Hematopoietic multipotent progenitor cell treated with erythropoietin and hydrocortisone succinate and interleukin-3 and kit ligand, for 4 days (in vitro differentiated cells): Measurements from ENCODE around the gene MAPKAP1.

Experiments
- DNase-seq: peaks from one replicate; pipeline ENCODE4 v3.0.0-alpha.2; 2015

The MAPKAP1 gene

GRCh38 chr9:125706651-125707471 is at the start of gene MAPKAP1:
Gene MAPKAP1, minus strand, starts transcription at chr9:125707208. Its CDS starts 34,634 bp downstream, at chr9:125672574.
- peak; percentile 98 for DNase-seq

GRCh38 chr9:125756518-125756917 is 49.5 kb upstream of the MAPKAP1 start:
- no peak for DNase-seq

- no peak for DNase-seq
These were observed 48.3 kb upstream of the MAPKAP1 start for GRCh38 chr9:125755340-125755739.

GRCh38 chr9:125754096-125754495 is 47.1 kb upstream of the MAPKAP1 start:
- DNase-seq, result no peak

- no peak for DNase-seq
These were observed 45.1 kb upstream of the MAPKAP1 start for GRCh38 chr9:125752070-125752628.

GRCh38 chr9:125750627-125751011 is 43.6 kb upstream of the MAPKAP1 start:
- DNase-seq, result no peak

- DNase-seq, result no peak
These were observed 43.1 kb upstream of the MAPKAP1 start for GRCh38 chr9:125749951-125750626.

- DNase-seq, result no peak
These were observed 42.4 kb upstream of the MAPKAP1 start for GRCh38 chr9:125749287-125749935.

- DNase-seq, result no peak
These were observed 41.6 kb upstream of the MAPKAP1 start for GRCh38 chr9:125748446-125749099.

- peak; percentile 59 for DNase-seq
These were observed 40.9 kb upstream of the MAPKAP1 start for GRCh38 chr9:125747765-125748445.

GRCh38 chr9:125747053-125747764 is 40.2 kb upstream of the MAPKAP1 start, which contains the start of gene PBX3:
Gene PBX3, plus strand, starts transcription at chr9:125747373.
- DNase-seq, result peak; percentile 77

- DNase-seq, result no peak
These were observed 39.7 kb upstream of the MAPKAP1 start for GRCh38 chr9:125746774-125747052.

- DNase-seq, result peak; percentile 99
These were observed 39.2 kb upstream of the MAPKAP1 start for GRCh38 chr9:125746017-125746773.

GRCh38 chr9:125745682-125746016 is 38.6 kb upstream of the MAPKAP1 start:
- DNase-seq, result no peak

GRCh38 chr9:125745018-125745417 is 38.0 kb upstream of the MAPKAP1 start:
- no peak for DNase-seq

GRCh38 chr9:125744616-125745015 is 37.6 kb upstream of the MAPKAP1 start:
- no peak for DNase-seq

- no peak for DNase-seq
These were observed 36.8 kb upstream of the MAPKAP1 start for GRCh38 chr9:125743682-125744428.

- no peak for DNase-seq
These were observed 35.6 kb upstream of the MAPKAP1 start for GRCh38 chr9:125742657-125743056.

GRCh38 chr9:125739436-125739835 is 32.4 kb upstream of the MAPKAP1 start:
- DNase-seq, result no peak

- no peak for DNase-seq
These were observed 25.6 kb upstream of the MAPKAP1 start for GRCh38 chr9:125732562-125732961.
